SK-N-DZ (cell line): ENCODE measurements around the gene ESYT2.

ENCODE experiments used
- DNase-seq: peaks from one replicate; pipeline ENCODE4 v3.0.0-alpha.2; 2015; ENCODE audit warnings: low spot score

Gene ESYT2

DNA sequence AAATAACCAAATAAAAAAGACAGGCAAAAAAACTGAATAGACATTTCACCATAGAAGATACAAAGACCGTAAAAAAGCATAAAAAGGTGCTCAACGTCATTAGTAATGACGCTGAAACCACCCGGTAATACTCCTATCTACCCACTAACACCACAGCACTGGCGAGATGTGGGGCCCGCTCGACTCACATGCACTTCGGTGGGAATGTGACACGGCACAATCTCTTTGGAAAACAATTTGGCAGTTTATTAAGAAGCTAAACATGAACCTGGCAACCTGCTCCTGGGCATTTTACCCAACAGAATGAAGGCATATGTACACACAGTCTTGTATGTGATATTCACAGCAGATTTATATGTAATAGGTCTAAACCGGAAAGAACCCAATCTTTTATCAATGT lies 81.9 kb downstream of the ESYT2 start:
- no peak for DNase-seq

- no peak for DNase-seq
These were observed 82.4 kb downstream of the ESYT2 start for GRCh38 chr7:158746957-158747356.

DNA sequence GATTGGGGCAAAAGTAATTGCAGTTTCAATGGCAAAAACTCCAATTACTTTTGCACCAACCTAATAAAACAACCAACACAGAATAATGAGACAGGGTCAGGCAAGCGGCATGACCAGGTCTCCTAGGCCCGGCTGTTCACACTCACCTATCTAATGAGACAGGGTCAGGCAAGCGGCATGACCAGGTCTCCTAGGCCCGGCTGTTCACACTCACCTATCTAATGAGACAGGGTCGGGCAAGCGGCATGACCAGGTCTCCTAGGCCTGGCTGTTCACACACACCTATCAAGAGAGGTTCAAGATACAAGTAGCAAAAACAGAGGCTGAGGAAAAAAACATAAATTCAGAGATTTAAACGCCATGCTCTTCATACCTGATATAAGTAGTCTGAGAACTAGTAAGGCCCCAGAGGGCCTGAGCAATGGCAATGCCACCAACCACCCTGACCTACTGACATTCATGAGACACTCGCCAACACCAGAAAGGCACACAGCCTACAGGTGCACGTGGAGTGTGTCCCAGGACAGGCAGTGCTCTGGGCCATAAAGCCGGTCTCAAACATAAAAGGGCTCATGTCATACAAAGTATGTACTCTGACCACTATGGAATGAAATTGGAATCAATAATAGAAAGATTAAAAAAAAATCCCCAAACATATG lies 84.1 kb downstream of the ESYT2 start:
- DNase-seq: no peak

DNA sequence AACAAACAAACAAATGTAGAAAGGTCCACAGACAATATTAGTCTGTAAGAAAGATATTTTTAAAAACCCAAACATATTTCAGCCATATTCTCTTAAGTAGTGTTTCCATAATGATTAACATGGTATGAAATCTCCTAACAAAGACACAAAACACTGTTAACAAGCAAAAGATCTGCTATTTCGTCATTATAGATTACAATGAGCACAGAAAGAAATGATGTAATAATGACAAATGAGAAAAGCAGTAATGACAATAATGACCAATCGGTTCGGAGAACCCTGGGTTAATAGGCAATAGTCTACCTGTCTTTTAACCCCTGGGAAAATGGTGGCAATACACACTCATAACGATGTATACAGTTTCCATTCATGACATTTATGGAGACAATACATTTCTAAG lies 85.2 kb downstream of the ESYT2 start:
- DNase-seq: no peak

GRCh38 chr7:158743219-158743618 lies 86.1 kb downstream of the ESYT2 start:
- DNase-seq: no peak

GRCh38 chr7:158742065-158742821 lies 87.1 kb downstream of the ESYT2 start:
- no peak for DNase-seq

GRCh38 chr7:158741294-158741666 lies 88.0 kb downstream of the ESYT2 start:
- DNase-seq: no peak

DNA sequence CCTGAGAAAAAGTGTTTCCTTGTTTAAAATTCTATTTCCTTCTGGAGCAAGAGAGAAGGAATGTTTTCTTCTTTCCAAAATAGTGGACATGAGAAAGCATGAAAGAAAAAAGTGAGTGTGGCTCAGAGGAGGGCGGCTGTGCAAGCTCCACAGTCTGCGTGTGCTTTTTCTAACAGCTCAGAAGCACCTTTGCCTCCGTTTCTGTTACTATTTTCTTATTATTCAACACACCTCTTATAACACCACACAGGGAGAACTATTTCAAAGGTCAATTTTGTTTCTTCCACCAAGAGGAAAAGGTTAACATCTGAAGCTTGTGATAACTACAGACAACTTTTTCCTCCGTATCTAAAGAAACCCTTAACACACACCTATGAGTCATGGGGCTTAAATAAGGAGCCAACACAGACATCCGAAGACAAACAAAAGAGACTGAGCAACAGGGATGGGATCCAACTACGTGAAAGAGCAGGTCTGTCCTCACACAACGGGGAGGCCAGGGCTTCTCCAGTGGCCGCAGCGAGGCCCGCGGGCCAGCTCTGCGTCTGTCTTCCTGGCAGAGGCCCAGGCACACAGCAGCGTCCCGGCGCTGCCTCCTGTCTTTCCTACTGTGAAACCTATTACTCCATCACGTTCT lies 88.5 kb downstream of the ESYT2 start:
- DNase-seq: no peak

DNA sequence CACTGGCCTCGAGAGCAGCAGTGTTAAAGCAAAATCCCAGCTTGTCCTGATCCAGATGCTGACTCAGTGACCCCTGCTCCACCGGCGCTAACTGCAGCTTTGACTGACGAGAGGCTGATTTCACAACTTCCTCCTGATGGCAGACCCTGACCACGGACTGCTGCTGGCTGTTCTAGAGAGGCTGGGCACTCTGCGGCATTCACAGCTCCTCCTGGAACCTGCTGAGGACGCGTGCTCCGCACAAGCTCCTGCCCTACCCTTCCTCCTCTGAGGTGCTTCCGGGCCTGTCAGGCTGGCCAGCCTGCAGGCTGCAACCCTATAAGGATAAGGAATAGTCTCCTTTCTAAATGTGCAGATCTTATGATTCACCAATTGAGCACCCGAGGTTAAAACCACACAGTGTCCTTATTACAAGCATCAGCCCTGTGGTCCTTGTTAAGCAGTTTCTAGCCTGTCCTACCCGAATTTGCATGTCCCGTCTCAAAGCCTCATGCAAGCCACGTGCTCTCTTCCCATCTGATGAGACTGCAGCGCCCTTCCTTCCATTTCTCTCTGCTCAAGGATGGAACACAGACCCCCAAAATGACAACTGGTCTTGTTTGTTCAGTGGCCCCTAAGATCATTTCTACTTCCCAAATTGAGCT lies 89.2 kb downstream of the ESYT2 start:
- no peak for DNase-seq

DNA sequence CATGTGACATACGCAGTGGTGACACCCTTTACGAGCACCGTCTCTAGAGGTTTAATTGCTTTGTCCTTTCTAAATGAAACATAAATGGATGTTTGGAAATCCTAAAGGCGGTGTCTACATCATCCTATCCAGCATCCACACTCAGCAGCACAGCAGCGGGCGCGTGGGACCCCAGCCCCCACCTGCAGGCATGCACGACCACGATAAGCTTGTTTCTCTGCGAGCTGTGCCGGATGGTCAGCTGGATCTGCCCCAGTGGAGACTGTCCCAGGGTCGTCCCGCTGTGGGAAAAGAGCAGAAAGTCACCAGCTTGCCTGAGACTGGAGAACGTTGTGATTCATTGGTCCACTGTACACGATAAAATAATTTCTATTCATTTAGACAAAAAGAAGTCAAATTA lies 90.5 kb downstream of the ESYT2 start:
- DNase-seq: no peak

GRCh38 chr7:158737064-158737695 lies 92.1 kb downstream of the ESYT2 start:
- no peak for DNase-seq

GRCh38 chr7:158735935-158736334 lies 93.4 kb downstream of the ESYT2 start:
- DNase-seq: no peak

- no peak for DNase-seq
These were observed 94.4 kb downstream of the ESYT2 start for GRCh38 chr7:158734861-158735260.

DNA sequence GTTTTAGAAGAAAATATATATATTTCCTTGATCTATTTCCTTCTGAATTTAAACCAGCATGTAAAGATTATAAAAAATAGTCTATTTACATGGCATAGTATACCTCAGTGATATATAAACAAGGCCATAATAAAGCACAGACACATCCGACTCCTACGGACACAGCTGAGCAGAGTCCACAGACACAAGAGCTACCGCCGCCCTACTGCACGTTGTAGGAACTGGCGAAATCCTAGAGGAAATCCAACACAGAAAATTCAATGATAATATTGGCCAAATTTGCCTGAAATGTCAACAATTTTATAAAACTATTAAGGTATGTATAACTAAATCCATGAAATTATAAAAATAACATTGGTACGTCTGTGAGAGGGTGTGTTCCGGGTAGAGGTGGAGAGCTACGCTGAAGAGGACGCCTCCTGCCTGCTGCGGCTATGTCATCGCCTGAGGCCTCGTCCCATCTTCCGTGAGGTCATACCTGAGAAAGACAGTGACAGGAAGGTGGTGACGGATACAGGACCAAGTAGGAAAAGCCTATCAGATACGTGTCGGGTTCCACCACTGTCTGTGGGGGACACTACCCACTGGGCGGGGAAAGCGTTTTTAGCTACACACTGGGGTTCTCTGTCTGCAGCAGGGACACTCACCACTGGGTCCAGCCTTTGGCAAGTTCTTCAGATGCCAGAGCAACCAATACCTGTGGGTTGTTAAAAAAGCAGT lies 95.4 kb downstream of the ESYT2 start:
- no peak for DNase-seq

GRCh38 chr7:158733220-158733519 lies 96.1 kb downstream of the ESYT2 start:
- DNase-seq: no peak

- no peak for DNase-seq
These were observed 96.7 kb downstream of the ESYT2 start for GRCh38 chr7:158732494-158733219.

DNA sequence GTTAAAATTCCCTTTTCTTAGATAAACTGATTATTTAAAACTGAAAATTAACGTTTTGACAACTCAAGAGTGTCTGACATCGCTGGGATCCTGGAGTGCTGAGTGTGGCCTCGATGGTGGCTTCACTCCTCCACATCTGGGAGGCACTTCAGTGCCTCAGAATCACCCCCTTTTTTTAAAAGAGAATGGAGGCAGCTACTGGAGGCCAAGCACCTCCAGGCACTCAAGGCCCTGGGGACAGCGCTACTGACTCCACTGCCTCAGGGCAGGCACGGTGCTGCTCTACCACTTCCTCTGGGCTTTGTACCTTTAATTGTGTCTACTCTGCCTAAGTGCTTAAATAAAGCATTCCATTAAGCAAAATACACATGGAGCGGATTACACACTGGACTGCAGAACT lies 97.5 kb downstream of the ESYT2 start:
- no peak for DNase-seq

DNA sequence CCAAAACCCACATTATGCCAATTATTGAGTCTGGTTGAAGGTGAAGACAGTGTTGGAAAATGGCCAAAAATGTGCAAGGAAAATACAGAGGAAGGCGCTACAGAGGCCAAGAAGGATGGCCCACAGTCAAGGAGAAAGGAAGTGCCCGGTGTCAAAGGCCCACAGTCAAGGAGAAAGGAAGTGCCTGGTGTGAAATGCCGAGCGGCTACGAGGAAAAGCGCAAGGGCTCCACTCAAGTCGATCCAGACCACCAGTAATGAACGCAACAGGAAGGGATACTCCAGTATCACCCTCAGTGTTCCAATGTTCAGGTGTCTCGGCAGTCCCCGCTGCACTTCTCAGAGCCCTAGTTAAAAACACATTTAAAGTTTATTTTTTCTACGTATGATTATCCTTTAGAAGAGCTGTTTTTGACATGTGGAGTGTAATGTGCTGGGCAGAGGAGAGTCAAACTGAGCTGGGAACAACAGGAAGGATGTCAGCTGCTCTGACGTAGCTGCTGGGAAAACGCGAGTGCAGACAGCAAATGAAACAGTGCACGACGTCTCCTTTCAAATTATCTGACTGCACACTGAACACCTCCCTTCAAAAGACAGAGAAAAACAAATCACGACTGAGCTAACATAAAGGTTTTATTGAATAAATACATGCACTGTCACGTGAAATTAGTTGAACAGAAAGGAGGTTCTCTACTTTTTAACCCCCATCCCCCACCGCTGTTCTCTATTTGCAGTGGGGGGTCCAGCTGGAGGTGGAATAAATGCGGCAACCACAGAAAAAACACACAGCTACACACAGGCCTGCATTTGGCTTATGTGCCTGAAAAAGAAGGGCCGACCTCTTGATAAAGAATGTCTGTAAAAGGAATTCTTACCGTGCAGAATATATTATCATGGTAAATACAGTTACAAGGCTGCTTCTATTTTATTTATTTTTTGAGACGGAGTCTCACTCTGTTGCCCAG lies 98.6 kb downstream of the ESYT2 start:
- DNase-seq: no peak

DNA sequence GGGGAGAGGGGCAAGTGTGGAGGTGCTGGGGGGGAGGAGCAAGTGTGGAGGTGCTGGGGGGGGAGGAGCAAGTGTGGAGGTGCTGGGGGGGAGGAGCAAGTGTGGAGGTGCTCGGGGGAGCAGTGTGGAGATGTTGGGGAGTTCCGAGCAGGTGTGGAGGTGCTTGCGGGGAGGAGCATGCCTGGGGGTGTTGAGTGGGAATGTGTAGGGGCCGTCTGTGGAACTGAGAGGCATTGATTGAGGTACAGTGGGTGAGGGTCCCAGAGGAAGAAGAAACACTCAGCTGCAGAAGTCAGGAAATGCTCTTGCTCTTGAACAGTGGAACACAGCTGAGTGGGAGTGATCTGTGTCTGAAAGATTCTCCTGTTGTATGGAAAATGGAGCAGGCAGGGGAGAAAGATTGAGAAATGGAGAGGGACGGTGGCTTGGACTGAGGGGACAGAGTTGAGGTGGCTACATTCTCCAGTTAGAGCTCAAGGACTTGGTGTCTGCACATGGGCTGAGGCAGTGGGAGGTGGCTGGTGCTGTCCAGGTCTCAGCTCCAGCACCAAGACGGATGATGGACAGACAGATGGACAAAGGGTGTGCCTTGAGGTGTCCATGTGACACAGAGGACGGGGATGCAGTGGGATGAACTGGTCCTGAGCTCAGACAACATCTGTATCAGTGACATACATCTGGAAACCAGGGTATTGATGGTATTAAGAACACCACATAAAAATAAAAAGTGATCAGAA lies 99.5 kb downstream of the ESYT2 start:
- DNase-seq: no peak
